Stimulated activated CD4-positive, alpha-beta T cell treated with anti-CD3 and anti-CD28 coated beads, TNF-alpha, amount 100 ng/mL, for 48 hours (primary cell): Measurements from ENCODE around the gene STRADA.

ENCODE experiments used
- DNase-seq, 3 donors: peaks; one replicate each; pipeline ENCODE4 v3.0.0-alpha.2; 2020; ENCODE audit warnings: low read depth in 3 of 3

STRADA gene

GRCh38 chr17:63701868-63702720 is 39.5 kb downstream of the STRADA start:
- DNase-seq, result peak in 2 of 3 donors; percentile 62 to 72

GRCh38 chr17:63701456-63701820 is 40.2 kb downstream of the STRADA start:
- DNase-seq, result no peak

- DNase-seq, result no peak
These were observed 40.8 kb downstream of the STRADA start for GRCh38 chr17:63700528-63701455.

DNA sequence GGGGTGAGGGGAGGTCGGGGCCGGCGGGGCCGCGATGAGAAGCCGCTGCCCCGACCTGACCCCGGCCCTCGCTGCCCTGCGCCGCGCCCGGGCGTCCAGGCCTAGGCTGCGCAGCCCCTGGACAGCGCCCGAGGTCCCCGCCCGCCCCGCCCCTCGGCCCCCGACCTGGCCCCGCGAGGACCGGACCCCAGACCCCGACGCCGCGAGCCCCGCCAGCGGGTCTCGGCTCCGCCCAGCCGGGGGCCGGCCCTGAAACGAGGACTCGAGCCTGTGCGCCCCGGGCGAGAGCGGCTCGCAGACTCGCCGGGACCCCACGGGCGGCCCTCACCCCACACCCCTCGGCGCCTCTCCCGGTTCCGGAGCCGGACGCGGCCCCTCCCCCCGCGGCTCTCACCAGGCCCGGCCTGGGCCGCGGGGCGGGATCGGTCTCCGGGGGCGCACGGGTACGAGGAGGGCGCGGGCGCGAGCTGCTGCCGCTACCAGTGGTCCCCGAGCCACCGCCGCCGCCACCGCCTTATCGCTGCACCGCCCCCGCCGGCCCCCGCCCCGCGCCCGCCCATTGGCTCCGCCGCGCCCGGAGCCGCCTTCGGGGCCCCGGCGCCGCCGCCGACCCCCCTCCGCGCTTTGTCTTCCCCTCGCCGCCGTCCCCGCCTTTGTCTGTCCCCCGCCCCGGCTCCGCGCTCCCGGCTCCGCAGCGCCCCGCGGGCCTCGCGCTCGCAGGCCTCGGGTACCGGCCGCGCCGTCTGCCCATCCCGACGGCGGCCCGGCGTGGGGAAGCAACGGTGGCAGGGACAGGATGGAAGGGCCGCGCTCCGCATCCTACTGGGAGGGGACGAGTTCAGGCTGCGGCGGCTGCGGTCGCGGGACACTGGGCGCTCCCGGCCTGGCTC is 41.7 kb downstream of the STRADA start, which contains the start of gene LIMD2:
Gene LIMD2 (minus strand): TSS at position 488 of the 890 bp plus-strand sequence. CDS start 827 bp downstream, outside the sequence.
- DNase-seq, result peak; percentile 50 to 74 (median 60)

GRCh38 chr17:63698886-63699637 is 42.5 kb downstream of the STRADA start:
- DNase-seq, result peak; percentile 52 to 61 (median 55)

DNA sequence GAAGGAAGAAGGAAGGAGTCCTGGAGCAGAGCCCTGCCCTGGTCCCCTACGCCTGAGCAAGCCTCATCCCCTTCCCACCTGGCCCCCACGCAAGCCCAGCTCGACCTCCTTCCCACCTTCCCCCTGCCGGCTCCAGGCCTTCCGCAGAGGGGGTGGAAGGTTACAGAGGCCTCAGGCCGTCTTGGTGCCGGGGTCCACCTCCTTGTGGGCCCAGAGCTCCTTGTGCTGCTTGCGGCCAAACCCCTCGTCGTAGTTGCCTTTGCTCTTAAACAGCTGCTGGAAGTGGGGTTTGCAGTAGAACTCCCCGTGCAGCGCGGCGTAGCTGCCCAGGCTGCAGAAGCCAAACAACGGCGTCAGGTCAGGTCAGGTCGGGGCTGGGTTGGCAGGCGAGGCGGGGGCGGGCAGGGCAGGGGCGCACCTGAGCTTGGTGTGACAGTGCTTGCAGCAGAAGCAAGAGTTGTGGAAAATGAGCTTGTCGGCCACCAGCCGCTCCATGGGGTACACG is 43.2 kb downstream of the STRADA start:
- no peak for DNase-seq

DNA sequence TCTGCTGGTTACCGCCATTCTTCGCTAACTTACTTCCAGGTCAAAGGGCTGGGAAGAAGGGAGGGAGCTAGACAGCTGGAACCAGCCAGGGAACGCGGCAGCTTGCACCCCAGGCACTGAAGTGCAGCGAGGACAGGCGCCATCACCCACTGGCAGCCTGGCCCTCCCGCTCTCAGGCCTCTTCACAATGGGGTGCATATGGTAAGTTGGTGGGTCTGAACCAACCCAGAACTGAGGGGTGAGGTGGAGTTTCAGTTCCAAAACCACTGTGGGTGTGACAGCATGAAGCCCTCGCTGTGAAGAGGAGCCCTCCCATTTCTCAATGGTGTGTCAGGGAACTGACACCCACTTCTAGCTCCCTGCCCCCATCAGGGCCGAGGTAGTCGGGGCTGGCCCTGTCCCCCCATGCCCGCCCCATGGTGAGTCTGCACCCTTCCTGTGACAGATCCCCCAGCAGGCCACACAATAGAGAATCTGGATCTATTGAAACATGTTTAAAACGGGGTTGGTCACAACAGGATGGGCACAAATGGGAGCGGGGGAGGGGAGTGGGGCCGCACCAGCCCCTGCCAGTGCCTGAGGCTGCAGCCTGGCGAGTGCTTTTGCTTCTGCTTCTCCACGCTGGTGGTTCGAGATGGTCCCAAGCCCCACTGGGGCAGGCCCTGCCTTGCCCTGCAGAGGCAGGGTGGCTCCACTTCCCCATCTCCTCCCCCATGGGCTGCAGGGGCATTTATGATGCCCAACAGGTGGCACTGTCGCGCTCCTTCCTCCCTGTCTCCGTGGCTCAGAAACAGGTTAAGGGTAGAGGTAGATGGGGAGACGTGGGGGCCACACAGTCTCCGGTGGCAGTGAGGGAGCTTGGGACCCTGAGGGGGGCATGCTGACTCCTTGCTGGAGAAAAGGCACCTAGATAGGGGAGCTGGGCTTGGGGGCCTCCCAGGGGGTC is 44.0 kb downstream of the STRADA start:
- DNase-seq, result peak; percentile 55 to 69 (median 65)

DNA sequence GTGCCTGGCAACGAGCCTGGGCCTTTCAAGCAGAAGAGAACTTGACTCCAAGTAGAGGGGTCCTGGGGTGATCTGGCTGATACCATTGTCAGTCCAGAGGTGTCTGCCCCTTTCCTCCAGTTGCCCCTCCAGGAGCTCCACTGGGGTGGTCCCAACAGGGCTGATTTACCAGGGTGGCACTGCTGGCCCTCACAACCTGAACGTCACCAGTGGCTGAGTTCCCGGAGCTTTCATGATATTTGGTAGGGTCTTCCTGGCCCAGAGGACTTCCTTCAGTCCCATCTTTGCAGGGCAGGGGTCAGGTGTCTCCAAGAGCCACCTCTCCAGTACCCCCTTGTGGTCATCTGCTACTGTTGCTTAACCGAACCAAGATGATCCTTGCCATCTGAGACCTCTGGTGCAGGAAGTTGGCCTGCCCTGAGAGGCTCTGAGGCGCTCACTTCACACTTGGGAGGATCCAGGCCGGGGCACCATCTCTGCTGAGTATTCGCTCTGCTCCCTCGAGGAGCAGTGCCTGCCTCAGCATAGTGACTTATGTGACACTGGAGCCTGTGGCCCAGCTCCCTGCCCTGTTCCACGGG is 45.1 kb downstream of the STRADA start:
- DNase-seq, result no peak

- DNase-seq, result no peak
These were observed 45.7 kb downstream of the STRADA start for GRCh38 chr17:63695889-63696288.

- DNase-seq, result no peak
These were observed 46.4 kb downstream of the STRADA start for GRCh38 chr17:63694950-63695773.

DNA sequence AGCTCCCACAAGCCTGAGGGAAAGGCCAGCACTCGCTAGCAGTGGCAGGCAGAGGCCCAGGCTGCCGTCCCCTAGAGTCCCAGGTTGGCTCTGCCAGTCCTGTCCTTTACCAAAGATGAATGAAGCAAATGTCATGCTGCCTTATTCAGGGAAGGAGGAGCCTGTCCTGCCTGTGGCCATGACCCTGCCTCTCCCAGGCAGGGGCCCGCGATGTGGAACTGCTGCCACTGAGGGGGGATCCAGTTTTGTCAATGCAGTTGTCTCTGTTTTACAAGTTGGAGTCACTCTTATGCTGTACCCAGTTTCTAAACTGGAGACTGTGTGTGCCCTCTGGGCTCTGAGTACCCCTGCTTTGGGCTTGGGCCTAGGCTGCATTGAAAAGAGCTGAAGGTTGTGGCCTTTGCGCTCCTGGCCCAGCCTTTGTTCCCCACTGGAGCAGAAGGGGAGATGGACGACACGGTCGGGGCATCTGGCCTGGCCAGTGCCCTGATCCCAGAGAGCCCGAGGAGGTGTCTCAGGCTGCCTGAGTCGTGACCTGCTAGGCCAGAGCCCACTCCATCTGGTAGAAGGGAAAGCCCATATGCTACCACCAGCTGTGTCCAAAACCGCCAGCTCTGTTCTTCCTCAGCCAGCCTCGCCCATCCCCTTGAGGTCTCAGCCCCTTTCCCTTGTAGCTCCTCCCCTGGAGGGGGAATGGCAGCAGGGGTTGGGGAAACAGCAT is 47.2 kb downstream of the STRADA start:
- DNase-seq, result no peak

- DNase-seq, result no peak
These were observed 48.0 kb downstream of the STRADA start for GRCh38 chr17:63693411-63694113.

DNA sequence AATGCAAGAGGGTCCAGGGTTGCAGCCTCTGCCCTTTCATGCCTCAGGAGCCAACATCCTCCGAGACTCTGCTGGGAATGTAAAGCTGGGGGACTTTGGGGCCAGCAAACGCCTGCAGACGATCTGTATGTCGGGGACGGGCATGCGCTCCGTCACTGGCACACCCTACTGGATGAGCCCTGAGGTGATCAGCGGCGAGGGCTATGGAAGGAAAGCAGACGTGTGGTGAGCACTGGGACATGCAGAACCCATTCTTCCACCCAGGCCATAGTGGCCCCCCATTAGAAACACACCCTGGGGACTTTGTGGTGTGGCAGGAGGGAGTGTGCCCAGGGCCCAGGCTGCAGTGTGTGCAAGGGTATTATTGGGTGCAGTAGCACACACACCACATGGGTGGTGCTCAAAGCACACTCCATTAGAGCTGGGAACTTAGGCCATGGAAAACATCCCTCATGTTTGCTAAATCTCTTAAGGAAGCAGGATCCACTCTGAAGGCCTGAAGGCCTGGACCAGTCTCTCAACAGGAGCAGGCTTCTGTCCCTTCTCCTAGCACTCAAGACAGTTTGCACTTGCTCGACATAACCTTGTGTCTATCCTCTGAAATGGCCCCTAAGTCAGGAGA is 49.3 kb downstream of the STRADA start:
- DNase-seq, result no peak

- no peak for DNase-seq
These were observed 52.1 kb downstream of the STRADA start for GRCh38 chr17:63689479-63689878.

DNA sequence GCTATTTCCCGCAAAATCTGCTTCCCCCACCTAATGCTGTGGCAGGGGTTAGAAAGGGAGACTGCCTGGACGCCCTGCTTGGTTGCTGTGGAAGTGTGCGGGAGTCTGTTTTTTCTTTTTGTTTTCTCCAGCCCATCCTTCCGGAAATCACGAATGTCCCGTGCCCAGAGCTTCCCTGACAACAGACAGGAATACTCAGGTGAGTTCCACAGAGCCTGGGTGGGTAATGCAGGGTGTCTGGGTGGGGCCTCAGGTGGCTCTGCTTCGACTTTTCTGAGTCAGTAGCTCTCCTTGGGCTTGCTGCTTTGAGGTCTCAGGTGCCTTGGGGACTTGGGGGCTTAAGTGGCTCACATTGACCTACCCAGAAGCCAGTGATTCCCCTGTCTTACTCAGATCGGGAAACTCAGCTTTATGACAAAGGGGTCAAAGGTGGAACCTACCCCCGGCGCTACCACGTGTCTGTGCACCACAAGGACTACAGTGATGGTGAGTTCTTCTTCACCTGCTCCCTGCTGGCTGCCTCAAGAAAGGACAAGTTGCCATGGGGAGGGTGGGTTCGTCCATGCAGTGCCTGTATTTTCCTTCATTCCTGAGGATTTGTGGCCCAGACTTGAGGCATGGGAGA is 53.1 kb downstream of the STRADA start:
- no peak for DNase-seq

GRCh38 chr17:63686138-63686685 is 55.4 kb downstream of the STRADA start:
- no peak for DNase-seq
